Fibroblast of lung (primary cell): ENCODE data around the gene KATNA1.

Source experiments
- EZH2 ChIP-seq: IDR thresholded peaks from 2 replicates; pipeline ENCODE4 v1.5.1; 2012; ENCODE audit warnings: low read length, control low read depth, mild to moderate bottlenecking; ENCODE audit errors: missing control alignments
- TF ChIP-seq, protein P1 (sequence below), 2 donors: IDR thresholded peaks in 1 of 2; conservative IDR thresholded peaks in 1 of 2; 1 replicate in 1 of 2; 2 replicates in 1 of 2; pipeline ENCODE4 v1.5.1; 2011 to 2012; ENCODE audit warnings: low read length in 2 of 2, control low read depth in 1 of 2, inconsistent platforms in 1 of 2, low read depth in 1 of 2, mild to moderate bottlenecking in 1 of 2

DNA sequence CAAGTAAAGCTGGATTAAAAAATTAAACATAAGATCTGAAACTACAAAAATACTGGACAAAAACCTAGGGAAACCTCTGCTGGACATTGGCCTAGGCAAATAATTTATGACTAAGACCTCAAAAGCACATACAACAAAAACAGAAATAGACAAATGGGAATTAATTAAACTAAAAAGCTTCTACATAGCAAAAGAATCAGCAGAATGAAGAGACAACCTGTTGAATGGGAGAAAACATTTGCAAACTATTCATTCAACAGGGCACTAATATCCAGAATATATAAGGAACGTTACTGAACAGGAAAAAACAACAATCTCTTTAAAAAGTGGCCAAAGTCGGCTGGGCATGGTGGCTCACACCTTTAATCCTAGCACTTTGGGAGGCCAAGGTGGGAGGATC lies 89.1 kb downstream of the KATNA1 start:
- TF ChIP-seq, protein P1, sequence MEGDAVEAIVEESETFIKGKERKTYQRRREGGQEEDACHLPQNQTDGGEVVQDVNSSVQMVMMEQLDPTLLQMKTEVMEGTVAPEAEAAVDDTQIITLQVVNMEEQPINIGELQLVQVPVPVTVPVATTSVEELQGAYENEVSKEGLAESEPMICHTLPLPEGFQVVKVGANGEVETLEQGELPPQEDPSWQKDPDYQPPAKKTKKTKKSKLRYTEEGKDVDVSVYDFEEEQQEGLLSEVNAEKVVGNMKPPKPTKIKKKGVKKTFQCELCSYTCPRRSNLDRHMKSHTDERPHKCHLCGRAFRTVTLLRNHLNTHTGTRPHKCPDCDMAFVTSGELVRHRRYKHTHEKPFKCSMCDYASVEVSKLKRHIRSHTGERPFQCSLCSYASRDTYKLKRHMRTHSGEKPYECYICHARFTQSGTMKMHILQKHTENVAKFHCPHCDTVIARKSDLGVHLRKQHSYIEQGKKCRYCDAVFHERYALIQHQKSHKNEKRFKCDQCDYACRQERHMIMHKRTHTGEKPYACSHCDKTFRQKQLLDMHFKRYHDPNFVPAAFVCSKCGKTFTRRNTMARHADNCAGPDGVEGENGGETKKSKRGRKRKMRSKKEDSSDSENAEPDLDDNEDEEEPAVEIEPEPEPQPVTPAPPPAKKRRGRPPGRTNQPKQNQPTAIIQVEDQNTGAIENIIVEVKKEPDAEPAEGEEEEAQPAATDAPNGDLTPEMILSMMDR (conservative IDR thresholded peaks at IDR 0.05 in 1 of 2, IDR thresholded peaks at IDR 0.05 in 1 of 2; ENCODE audit: low read depth in 1 of 2, low read length in 2 of 2), result no peak
- TF ChIP-seq EZH2, result no peak
